Hematopoietic multipotent progenitor cell treated with erythropoietin and hydrocortisone succinate and interleukin-3 and kit ligand, for 15 days (in vitro differentiated cells): ENCODE data around the gene PLEKHH2.
"Not testable (repeated sequence)": the region's sequence is repeated elsewhere in the genome, so short reads cannot be mapped to it uniquely, and the experiment has no call there.

Experiments
- DNase-seq: peaks from one replicate; pipeline ENCODE4 v3.0.0-alpha.2; 2015; ENCODE audit warnings: low spot score

Gene PLEKHH2

DNA sequence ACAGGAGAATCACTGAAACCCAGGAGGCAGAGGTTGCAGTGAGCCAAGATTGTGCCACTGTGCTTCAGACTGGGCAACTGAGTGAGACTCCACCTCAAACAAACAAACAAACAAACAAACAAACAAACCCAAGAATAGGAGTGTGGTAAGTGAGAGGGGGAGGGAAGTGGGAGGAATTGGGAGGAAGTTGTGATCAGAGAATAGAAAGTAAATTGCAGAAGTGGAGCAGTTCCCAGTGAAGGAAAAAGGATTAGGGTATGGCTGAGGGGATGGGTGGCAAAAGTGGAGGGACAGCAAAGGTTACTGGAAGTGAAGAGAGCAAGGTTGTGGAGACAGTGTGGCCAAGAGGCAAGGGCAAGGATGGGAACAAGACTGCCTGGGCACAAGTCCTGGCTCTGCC lies 80.3 kb downstream of the PLEKHH2 start:
- no peak for DNase-seq

DNA sequence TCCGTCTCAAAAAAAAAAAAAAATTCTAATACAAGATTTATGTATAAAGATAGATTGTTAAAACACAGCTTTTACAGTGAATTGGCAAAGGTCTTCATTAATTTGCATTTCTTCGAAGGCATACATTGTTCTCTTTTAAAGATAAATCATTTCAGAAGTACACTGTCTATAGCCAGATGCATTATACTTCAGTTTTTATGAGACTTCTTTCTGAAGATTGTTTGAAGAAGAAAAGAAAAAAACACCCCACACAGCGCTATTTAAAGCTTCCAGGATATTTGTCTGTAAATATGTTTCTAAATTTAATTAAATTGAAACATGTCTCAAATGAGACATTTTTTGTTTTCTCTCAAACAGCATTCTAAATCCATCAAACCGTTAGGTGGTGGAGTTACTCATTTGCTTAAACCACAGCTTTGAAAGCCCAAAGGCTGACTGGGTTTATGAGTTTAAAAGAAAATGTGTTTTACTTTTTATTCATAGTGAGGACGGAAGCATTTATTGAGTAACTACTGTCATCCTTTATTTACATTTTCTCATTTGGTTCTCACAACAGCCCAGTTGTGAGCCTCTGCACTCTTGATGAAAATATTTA lies 81.6 kb downstream of the PLEKHH2 start:
- DNase-seq, result no peak

DNA sequence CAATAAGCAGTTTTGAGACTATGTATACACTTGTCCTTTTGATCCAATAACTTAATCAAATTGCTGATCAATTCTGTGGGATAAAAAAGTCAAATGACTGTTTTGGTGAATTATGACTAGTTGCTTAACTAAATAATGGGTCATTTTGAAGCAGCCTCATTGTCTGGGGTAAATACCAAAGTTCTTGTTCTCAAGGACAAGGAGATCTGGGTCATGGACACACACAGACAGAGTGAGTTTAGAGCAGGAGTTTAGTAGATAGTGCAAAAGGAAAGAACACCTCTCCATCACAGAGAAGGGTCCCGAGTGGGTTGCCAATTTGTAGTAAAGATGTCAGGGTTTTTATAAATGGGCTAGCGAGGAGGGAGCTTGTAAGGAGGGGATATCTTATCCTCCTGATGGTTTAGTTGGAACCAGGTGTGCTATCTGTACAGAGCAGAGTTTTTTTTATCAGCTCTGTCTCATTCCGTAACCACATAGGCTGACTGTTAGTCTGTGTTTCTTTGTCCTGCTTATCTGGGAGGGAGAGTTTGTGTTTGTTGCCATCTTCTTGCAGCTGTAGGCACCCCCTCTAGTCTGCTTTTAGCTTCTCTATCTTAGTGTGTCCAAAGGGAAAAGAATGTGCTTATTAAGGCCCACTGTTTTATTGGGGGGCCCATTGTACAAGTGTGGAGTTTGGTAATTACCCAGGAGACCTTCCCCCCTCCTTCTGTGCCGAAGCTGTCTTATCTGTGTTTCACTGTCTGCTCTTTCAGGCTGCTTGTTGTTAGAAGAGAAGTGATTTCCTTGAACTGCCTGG lies 87.9 kb downstream of the PLEKHH2 start:
- peak; percentile 6 for DNase-seq

DNA sequence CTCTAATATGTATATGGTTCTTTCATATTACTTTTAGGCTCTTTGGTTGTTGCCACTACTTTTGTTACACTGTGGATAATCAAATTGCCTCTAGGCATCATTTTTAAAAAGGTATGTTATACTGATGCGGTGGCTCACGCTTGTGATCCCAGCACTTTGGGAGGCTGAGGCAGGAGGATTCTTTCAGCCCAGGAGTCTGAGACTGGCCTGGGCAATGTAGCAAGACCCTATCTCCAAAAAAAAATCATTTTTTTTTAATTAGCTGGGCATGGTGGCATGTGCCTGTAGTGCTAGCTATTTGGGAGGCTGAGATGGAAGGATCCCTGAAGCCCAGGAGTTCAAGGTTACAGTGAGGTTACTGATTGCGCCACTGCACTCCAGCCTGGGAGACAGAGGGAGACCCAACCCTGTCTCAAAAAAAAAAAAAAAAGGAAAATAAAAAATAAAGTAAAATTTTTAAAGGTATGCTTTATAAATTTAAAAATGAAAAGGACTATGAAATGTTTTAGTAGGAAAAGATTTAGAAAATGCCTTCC lies 88.7 kb downstream of the PLEKHH2 start:
- no peak for DNase-seq

DNA sequence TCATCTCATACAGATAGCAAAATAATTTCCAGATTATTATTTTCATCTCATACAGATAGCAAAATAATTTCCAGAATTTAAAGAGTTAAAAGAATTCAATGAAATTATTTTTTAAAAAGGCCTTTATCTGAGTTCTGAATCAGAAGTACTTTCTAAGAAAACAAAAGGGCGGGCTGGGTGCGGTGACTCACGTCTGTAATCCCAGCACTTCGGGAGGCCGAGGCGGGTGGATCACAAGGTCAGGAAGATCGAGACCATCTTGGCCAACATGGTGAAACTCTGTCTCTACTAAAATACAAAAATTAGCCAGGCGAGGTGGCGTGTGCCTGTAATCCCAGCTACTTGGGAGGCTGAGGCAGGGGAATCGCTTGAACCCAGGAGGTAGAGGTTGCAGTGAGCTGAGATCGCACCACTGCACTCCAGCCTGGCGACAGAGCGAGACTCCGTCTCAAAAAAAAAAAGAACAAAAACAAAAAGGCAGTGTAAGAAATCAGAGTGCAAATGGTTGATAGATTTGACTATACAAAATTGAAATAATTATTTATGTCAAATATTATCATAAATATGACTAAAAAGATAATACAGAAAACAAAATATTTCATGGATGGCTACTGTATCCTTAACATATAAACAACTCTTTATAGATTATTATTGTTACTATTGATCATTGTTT lies 90.0 kb downstream of the PLEKHH2 start:
- DNase-seq, result not testable (repeated sequence)

DNA sequence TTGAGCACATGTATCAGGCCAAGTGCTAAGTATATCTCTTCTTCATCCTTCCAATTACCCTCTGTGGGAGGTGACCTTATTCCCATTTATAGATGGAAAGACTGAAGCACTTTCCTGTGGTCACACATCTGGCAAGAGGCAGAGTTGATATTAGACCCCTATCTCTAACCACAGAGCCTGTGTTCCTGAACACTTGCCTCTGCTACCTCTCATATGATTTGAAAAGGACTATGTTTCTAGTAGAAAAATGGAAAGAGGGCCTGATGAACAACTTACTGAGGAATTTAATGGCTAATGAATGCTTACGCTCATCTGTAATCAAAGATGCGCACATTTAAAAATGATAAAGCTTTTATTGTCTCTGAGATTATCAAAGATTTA lies 90.6 kb downstream of the PLEKHH2 start:
- DNase-seq, result no peak

DNA sequence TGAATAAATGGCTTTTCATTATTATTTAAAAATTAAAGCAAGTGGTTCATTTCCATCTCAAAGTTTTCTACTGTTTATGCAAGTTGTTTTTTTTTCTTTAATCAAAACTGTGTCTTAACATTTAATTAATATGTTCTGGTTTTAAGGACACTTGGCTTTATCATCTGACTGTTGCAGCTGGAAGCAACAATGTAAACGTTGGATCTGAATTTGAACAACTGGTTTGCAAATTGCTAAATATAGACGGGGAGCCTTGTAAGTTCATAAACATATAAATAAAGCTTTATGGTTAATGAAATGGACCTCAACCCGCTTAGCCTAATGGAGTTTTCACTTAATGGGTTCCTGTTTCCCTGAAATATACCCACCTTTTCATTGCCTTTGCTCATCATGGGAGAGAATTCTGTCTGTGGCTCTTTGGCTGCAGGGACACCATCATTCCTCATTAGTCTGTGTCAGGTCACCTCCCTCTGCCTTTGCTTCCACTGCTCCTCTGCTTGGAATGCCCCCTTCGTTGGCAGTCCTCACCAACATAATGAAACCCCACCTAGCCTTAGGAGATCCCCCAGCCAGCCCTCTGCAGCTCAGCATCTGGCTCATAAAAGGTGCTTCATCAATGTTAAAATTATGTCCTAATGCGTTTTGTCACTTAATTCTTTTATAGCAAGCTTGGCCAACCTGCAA lies 92.6 kb downstream of the PLEKHH2 start:
- no peak for DNase-seq

DNA sequence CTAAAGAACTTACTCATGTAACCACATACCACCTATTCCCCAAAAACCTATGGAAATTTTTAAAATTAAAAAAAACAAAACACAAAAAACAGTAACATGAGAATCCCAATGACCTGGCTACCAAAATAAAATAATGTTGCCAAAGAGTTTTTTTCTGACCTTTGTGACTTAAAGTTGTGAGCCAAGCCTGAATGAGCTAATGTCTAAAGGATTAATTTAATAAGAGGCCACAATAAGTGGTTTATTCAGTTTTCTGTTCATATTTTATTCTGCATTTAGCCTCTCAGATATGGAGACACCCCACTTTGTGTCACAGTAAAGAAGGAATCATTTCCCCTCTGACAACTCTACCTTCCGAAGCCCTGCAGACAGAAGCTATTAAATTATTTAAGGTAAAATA lies 94.2 kb downstream of the PLEKHH2 start:
- DNase-seq, result no peak

DNA sequence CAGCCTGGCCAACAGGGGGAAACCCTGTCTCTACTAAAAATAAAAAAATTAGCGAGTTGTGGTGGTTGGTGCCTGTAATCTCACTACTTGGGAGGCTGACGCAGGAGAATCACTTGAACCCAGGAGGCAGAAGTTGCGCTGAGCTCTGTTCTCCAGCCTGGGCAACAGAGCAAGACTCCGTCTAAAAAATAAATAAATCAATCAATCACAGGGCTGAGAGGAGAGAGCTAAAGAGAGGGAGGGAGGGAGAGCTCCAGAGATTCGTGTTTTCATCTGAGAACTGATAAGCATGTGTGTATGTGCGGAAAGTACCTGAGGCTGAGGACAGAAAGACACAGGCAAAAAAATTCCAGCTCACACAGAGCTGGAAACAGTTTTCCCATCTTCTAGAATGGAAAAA lies 99.6 kb downstream of the PLEKHH2 start:
- DNase-seq, result no peak

DNA sequence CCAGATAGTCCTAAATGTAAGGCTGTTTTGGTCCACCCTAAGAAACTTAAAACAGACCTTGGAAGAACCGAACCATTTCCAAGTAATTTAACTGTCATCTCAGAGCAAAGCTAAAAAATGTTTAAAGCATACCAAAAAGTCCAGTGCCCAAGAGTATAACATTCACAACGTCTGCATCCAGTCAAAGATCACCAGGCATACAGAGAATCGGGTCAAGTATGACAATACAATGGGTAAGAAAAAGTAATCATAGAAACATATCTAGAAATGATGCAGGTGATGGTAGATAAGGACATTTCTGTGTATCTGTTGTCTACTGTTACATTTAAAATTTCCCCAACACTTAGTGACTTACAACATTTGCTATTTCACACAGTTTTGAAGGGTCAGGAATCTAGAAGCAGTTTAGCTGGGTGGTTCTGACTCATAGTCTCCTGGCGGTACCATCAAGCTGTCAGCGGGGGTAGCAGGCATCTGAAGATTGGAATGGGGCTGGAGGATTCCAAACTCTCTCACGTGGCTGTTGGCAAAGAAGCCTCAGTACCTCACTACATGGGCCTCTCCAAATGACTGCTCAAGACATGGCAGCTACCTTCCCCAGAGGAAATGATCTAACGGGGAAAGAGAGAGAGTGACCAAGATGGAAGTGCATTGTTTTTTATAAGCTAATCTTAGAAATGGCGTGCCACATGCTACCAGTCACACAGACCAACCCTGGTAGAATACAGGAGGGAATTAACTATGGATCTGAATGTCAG lies 100.2 kb downstream of the PLEKHH2 start:
- DNase-seq, result no peak

DNA sequence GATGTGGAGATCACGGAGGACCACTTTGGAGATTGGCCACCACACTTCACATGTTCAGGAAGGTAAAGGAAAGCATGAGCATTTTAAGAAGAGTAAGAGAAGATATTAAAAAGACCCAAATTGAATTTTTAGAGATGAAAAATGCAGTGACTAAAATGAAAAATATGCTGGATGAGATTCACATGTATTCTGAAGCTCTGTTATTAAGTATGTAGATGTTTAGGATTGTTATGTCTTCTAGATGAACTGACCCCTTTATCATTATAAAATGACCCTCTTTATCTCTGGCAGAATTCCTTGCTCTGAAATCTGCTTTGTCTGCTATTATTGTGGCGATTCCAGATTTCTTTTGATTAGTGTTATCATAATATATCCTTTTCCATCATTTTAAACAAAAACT lies 100.8 kb downstream of the PLEKHH2 start:
- no peak for DNase-seq

DNA sequence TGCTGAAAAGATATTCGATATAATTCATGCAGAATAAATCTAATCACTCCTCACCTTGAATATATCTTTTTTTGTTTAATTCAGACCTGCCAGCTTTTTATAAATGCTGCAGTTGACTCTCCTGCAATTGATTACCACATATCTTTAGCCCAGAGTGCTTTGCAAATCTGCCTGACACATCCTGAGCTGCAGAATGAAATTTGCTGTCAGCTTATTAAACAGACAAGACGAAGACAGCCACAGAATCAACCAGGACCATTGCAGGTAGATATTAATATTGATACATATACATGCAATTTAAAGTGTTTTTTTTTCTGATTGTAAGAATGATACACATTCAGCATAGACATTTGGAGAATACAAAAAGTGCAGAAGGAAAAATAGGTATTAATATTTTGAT lies 101.2 kb downstream of the PLEKHH2 start:
- no peak for DNase-seq

DNA sequence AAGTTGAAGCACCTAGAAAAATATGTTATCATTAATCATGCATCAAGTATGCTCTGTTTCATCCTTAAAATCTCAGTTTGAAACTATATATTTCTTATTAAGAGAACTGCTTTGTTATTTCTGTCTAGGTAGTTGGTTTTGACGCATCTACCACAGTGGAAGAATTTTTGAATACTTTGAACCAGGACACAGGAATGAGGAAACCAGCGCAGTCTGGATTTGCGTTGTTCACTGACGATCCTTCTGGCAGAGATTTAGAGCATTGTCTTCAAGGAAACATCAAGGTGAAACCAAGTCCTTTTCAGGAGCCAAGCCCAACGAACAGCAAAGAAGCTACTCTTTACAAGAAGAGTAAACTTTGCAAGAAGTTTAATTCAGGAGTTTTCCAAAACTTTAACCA lies 106.6 kb downstream of the PLEKHH2 start:
- no peak for DNase-seq

DNA sequence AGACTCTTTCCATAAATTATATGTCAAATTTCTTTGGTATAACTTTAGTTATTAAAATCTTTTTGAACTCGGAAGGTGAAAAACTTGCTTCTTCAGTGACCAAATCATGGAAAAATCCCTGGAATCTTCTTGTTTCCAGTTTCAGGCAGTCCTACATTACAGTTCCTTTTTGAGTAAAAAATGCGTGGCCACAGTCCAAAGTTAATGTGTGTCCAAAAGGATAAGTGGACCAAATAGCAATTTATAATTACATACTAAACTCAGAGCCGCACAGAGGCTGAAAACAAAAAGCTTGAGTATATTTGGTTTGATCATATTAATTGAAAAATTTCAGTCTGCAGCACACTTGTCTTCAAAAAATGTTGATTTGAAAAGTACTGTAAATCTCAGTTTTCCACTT lies 108.4 kb downstream of the PLEKHH2 start:
- DNase-seq, result no peak

DNA sequence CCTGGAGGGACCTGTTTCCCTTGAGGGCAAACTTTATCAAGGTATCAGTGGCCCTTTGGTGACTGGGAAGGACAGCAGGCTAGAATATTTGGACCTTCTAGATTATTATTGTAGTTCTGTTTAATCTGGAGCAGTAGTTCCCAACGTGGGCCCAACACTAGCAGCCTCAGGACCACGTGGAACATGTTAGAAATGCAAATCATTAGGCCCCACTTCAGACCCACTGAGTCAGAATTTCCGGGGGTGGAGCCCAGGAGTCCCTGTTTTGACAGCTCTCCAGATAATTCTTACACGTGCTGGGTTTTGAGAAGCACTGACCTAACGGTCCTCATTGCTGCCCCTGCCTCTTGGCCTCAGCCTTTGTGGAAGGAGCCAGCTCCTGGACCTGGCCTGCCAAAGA lies 111.3 kb downstream of the PLEKHH2 start:
- DNase-seq, result no peak

DNA sequence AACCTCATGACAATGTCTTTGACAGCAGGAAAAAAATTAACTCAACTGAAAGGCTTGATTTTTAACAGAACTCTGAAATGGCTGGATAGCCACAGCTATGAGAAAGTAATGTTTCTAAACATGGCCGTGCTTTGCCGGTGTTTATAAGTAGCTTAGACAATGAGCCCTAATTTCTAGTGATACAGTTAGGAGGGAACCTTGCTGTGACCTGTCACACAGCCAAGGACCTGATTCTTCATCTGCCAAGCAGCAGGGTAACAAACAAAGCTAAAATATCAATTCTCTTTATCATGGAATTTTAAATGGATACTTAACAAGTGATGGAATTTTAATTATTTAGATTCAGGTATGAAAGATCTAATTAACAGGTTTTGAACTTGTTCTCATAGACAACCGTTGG lies 112.5 kb downstream of the PLEKHH2 start:
- no peak for DNase-seq

DNA sequence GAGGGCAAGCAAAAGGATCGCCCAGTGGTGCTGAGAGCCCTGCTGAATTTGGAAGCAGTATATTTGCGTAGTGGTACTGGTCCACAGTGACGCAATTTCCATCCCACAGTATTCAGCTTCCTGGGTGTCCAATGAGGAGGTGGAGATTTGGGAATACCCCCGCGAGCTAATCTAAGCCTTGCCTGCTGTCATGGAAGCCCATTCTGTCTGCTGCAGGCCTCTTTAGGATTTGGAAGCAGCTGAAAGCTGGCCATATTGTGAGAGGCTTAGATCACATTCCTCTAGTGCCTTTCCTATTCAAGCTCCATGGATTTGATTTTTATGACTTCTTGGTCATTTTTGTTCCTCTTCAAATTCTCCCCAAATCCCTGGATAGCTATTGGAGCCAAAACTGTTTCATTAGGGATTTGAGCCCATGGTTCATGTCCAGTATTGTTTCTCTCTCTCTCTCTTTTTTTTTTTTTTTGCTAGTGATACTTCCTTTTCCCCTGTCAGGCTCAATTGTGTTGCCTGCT lies 114.5 kb downstream of the PLEKHH2 start:
- no peak for DNase-seq

DNA sequence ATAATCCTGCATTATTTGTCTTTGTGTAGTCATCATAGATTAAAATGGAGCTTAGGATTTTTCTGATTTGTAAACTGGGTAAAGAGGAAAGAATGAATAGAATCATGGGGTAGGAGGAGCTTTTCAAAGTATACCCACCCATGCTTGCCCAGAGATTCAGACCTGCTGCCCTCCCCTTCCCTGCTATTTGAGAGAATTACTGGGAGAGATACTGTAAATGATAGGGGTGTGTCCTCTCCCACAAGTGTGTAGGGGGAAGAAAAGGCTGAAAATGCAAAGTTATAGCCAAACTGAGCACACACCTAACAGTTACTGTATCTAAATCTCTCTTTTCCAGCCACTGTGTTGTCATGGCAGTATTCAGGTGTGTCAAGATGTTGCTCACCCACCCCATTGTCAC lies 115.2 kb downstream of the PLEKHH2 start:
- no peak for DNase-seq

DNA sequence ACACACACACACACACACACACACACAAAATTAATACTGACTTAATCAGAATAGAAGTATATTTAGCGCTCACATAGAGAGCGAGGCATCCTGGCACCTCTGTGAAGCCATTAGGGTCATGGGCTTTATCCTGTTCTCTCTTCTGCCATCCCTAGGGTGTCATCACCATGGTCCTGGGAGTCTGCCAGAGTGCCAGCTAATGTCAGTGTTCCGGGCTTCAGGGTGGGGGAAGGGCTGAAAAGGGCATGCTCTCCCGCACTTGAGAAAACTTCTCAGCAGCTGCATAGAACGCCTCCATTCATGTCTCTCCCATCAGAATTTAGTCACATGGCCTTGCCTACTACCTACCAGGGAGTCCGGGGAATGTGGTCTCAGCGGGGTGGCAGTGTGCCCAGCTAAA lies 117.1 kb downstream of the PLEKHH2 start:
- no peak for DNase-seq

DNA sequence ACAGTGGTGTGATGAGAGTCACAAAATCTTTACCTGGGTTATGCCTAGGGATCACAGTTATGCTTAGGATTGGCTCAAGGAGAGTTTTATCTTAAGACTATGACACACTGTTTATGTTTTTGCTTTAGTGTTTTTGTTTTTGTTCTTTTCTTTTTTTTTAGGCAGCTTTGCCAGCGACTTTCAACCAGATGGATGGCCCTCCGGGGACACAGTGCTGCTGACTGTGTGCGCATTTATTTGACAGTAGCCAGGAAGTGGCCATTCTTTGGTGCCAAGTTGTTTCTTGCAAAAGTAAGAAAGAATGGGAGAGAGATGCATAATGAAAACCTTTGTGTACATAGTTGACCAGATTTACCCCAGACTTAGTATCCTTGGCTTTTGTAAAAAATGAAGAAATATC lies 121.7 kb downstream of the PLEKHH2 start:
- DNase-seq, result no peak

DNA sequence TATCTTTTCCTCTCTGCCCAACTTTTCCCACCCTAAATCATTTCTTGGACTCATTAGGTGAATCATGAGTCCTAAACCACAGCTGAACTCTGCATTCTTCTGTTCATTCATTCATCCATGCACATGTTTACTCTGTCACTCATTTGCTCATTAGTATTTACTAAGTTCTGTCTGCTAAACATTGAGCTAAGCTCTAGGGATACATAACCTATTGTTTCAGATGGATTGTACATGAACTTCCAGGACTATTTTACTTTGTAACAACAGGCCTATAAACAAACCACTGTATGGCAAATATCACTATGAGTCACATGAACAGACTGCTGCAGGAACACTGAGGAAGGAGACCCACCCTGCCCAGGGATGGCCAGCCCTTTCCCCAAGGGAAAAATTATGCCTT lies 122.1 kb downstream of the PLEKHH2 start:
- no peak for DNase-seq

DNA sequence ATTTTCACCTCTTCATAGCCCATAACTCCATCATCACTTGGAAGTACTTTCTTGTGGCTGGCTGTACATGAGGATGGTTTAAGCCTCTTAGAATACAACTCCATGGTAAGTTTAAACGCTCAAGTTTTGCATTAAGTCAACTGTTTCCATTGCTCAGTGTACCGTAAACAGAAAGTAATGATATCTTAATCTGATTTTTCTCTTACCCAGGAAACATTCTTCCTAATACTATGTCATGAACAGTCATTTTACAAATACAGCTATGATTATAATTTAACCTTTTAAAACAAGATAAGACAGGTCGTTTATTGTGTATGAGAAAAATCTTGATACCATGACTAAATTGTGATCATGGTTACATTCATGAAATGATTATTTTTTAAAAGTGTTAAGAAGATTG lies 125.2 kb downstream of the PLEKHH2 start:
- no peak for DNase-seq
